HepG2 (cell line): Measurements from ENCODE around the gene CBFA2T2. TPM values are rescaled to one million over a fixed set of nuclear protein-coding genes. Genes with fewer than 3 reads are reported as not detected.

Source experiments
- DDIT3 ChIP-seq: sonication (generic); formaldehyde crosslinking; IDR thresholded peaks from 2 replicates; pipeline ENCODE4 v1.4.0; 2020; ENCODE audit warnings: mild to moderate bottlenecking, missing genetic modification reagents
- FOXO4 ChIP-seq: sonication (generic); formaldehyde crosslinking; conservative IDR thresholded peaks from 2 replicates; pipeline ENCODE4 v1.8.1; 2023; ENCODE audit warnings: missing genetic modification reagents
- MEIS2 ChIP-seq: sonication (generic); formaldehyde crosslinking; IDR thresholded peaks from 2 replicates; pipeline ENCODE4 v1.9.0; 2021; ENCODE audit warnings: mild to moderate bottlenecking, missing genetic modification reagents
- NFE2 ChIP-seq: sonication (generic); formaldehyde crosslinking; IDR thresholded peaks from 2 replicates; pipeline ENCODE4 v1.4.0; 2020; ENCODE audit warnings: missing genetic modification reagents
- ONECUT2 ChIP-seq: sonication (generic); formaldehyde crosslinking; IDR thresholded peaks from 2 replicates; pipeline ENCODE4 v1.4.0; 2020; ENCODE audit warnings: missing genetic modification reagents
- RBM39 ChIP-seq: fragments of 200-400 bp; formaldehyde crosslinking; IDR thresholded peaks from one replicate; pipeline ENCODE4 v1.6.1; 2018; ENCODE audit warnings: antibody characterized with exemption, mild to moderate bottlenecking, low read depth, low read length; ENCODE audit not compliant: poor library complexity, severe bottlenecking
- RNF2 ChIP-seq: fragments of 450-650 bp; conservative IDR thresholded peaks from 2 replicates; pipeline ENCODE4 v1.6.1; 2016; ENCODE audit warnings: low read depth
- SALL2 ChIP-seq: sonication (generic); formaldehyde crosslinking; IDR thresholded peaks from 2 replicates; pipeline ENCODE4 v1.8.1; 2023; ENCODE audit warnings: mild to moderate bottlenecking, missing genetic modification reagents, inconsistent platforms
- SATB2 ChIP-seq: sonication (generic); formaldehyde crosslinking; IDR thresholded peaks from 2 replicates; pipeline ENCODE4 v1.5.0; 2020; ENCODE audit warnings: missing genetic modification reagents
- SP140L ChIP-seq: sonication (generic); formaldehyde crosslinking; IDR thresholded peaks from 2 replicates; pipeline ENCODE4 v1.4.0; 2020; ENCODE audit warnings: missing genetic modification reagents, borderline replicate concordance
- ZNF350 ChIP-seq: sonication (generic); formaldehyde crosslinking; IDR thresholded peaks from 2 replicates; pipeline ENCODE4 v1.4.0; 2020; ENCODE audit warnings: mild to moderate bottlenecking, low read depth, missing genetic modification reagents, borderline replicate concordance
- ZNF891 ChIP-seq: sonication (generic); formaldehyde crosslinking; IDR thresholded peaks from 2 replicates; pipeline ENCODE4 v1.5.0; 2020; ENCODE audit warnings: mild to moderate bottlenecking, missing genetic modification reagents
- polyA plus RNA-seq, 8 experiments: library from polyadenylated mRNA; depleted of rRNA in 3 of 8; stranded (reverse) in 7 of 8; unstranded in 1 of 8; fragments of >200 nt; fragmentation: Illumina TruSeq in 4 of 8; extraction: Trizol in 4 of 8; gene quantifications; 2 replicates each; pipeline versions ENCODE4 v1.2.1 to v1.2.3, GENCODE V29; 2011 to 2016; ENCODE audit warnings: low read depth in 4 of 8, missing spikeins in 1 of 8, mixed read lengths in 1 of 8; ENCODE audit not compliant: insufficient read depth in 1 of 8
- total RNA-seq, 5 experiments: library from RNA; depleted of rRNA; stranded (reverse); fragments of >200 nt; fragmentation: Illumina TruSeq; extraction: Trizol; gene quantifications; 2 replicates each; pipeline ENCODE4 v1.2.3, GENCODE V29; 2016; ENCODE audit warnings: low read depth in 1 of 5

CBFA2T2 gene
- total and polyA plus RNA-seq, 2 of the 13 experiments (the other 11 are each of a cell fraction or from before 2014, with no cell fraction given) = 6.3 to 21.2 TPM

GRCh38 chr20:33443006-33443511 is 46.8 kb upstream of the CBFA2T2 start (continued):
- TF ChIP-seq RBM39 (no peak), RNF2 (peak; percentile 87), FOXO4 (CRISPR knock-in tag) (no peak), ZNF891 (CRISPR knock-in tag) (peak; percentile 82), ZNF350 (CRISPR knock-in tag) (no peak), DDIT3 (CRISPR knock-in tag) (no peak), SALL2 (CRISPR knock-in tag) (no peak; the same call in 1 of the 2 replicates), NFE2 (no peak), SATB2 (CRISPR knock-in tag) (no peak), SP140L (no peak), MEIS2 (CRISPR knock-in tag) (no peak), ONECUT2 (CRISPR knock-in tag) (no peak)
